K562 (cell line): Measurements from ENCODE around the gene ANKRD10. TPM values are rescaled to one million over a fixed set of nuclear protein-coding genes. Genes with fewer than 3 reads are reported as not detected.

Source experiments
- ATAC-seq: fragments of 200-7000 bp; cut with Tn5 transposase; 3 replicates; pipeline ENCODE4 v1.9.1; 2020; ENCODE audit warnings: moderate library complexity
- BruUV-seq: library from RNA; stranded (reverse); fragments of 400-500 nt; replicated peaks from 2 replicates; lab custom pipeline; 2021; lab: Mats Ljungman, UMichigan
- CTCF ChIA-PET: fragments of 300-600 bp; formaldehyde crosslinking; extraction: SDS; loops from one replicate; lab custom pipeline; 2021; ENCODE audit warnings: low intra/inter-chr PET ratio; lab: Yijun Ruan, JAX
- POLR2A ChIA-PET: fragments of 300-600, 350-650 bp; sonication (Branson Sonifier 250); formaldehyde crosslinking; extraction: SDS; loops from one replicate; lab custom pipeline; 2021; ENCODE audit warnings: antibody characterized with exemption, inconsistent platforms; lab: Yijun Ruan, JAX
- DNase-seq, 4 experiments: peaks; one replicate each; pipeline versions ENCODE4 v3.0.0 to v3.0.0-alpha.2; 2011 to 2018; ENCODE audit warnings: low spot score in 3 of 4, mixed read lengths in 3 of 4; ENCODE audit errors: extremely low read depth in 1 of 4
- FAIRE-seq: peaks from 2 replicates; lab custom pipeline; 2011; peaks lifted over from hg19 to GRCh38; lab: Jason Lieb, UNC
- H2AFZ ChIP-seq: 2 replicates; pipeline ENCODE4 v1.6.0; 2011; ENCODE audit warnings: low read depth, low read length, control low read depth, inconsistent platforms
- H3K27ac ChIP-seq: fragments of 200-600 bp; 3 replicates; pipeline ENCODE4 v1.8.0; 2011; ENCODE audit warnings: low read depth, mild to moderate bottlenecking, control low read depth, inconsistent platforms, low read length, moderate library complexity, mixed read lengths; ENCODE audit errors: extremely low read depth
- H3K27me3 ChIP-seq, 2 experiments: fragments of 300-600 bp in 1 of 2; 2 replicates in 1 of 2; 3 replicates in 1 of 2; pipeline versions ENCODE4 v1.6.0 to v1.8.0; 2011; ENCODE audit warnings: inconsistent platforms in 2 of 2, low read length in 2 of 2, mild to moderate bottlenecking in 1 of 2, mixed read lengths in 1 of 2, moderate library complexity in 1 of 2; ENCODE audit not compliant: control insufficient read depth in 2 of 2, insufficient read depth in 2 of 2
- H3K36me3 ChIP-seq: fragments of 300-600 bp; 3 replicates; pipeline ENCODE4 v1.8.0; 2011; ENCODE audit warnings: mild to moderate bottlenecking, low read length, inconsistent platforms; ENCODE audit not compliant: control insufficient read depth, insufficient read depth
- H3K4me1 ChIP-seq, 2 experiments: fragments of 200-600 bp in 1 of 2; replicated peaks in 1 of 2; 2 replicates in 1 of 2; 3 replicates in 1 of 2; pipeline versions ENCODE4 v1.5.1 to v1.8.0; 2011; ENCODE audit warnings: inconsistent platforms in 2 of 2, low read length in 2 of 2, mild to moderate bottlenecking in 1 of 2, mixed read lengths in 1 of 2, moderate library complexity in 1 of 2; ENCODE audit not compliant: control insufficient read depth in 2 of 2, insufficient read depth in 2 of 2
- H3K4me2 ChIP-seq: 2 replicates; pipeline ENCODE4 v1.6.1; 2011; ENCODE audit warnings: low read length, control low read depth, inconsistent platforms, mixed read lengths; ENCODE audit not compliant: insufficient read depth
- H3K4me3 ChIP-seq: fragments of 200-600 bp; sonication (generic), shearing (Covaris generic); 2 replicates; pipeline ENCODE4 v1.5.1; 2016; ENCODE audit warnings: control low read depth, inconsistent platforms
- H3K79me2 ChIP-seq: fragments of 200-600 bp; 3 replicates; pipeline ENCODE4 v1.8.0; 2011; ENCODE audit warnings: low read length, inconsistent platforms; ENCODE audit not compliant: control insufficient read depth, insufficient read depth
- H3K9ac ChIP-seq, 2 experiments: 2 replicates each; pipeline versions ENCODE4 v1.6.0 to v1.6.1; 2011; ENCODE audit warnings: low read depth in 2 of 2, low read length in 2 of 2, control low read depth in 1 of 2, inconsistent platforms in 1 of 2, mild to moderate bottlenecking in 1 of 2, mixed read lengths in 1 of 2; ENCODE audit not compliant: insufficient read depth in 1 of 2
- H3K9me1 ChIP-seq: one replicate; pipeline ENCODE4 v1.6.0; 2011; ENCODE audit warnings: inconsistent platforms, mild to moderate bottlenecking, low read length, moderate library complexity; ENCODE audit not compliant: control insufficient read depth, insufficient read depth
- H3K9me3 ChIP-seq: replicated peaks from 2 replicates; pipeline ENCODE4 v1.5.1; 2011; ENCODE audit warnings: low read depth, low read length, inconsistent platforms; ENCODE audit not compliant: control insufficient read depth, insufficient read depth
- H4K20me1 ChIP-seq: replicated peaks from 2 replicates; pipeline ENCODE4 v1.6.1; 2011; ENCODE audit warnings: low read length, inconsistent platforms, mixed read lengths; ENCODE audit not compliant: control insufficient read depth, insufficient read depth
- ESRRA ChIP-seq: fragments of 450-650 bp; IDR thresholded peaks from 2 replicates; pipeline ENCODE4 v1.6.1; 2014; ENCODE audit warnings: low read depth, mild to moderate bottlenecking, moderate library complexity, borderline replicate concordance
- PHF8 ChIP-seq: fragments of 200-600 bp; sonication (generic); IDR thresholded peaks from 2 replicates; pipeline ENCODE4 v1.6.1; 2012; ENCODE audit warnings: mixed run types, mild to moderate bottlenecking, inconsistent platforms, low read length, moderate library complexity, borderline replicate concordance
- RAD21 ChIP-seq, 2 experiments: fragments of 250-450 bp in 1 of 2; fragments of 450-650 bp in 1 of 2; sonication (Bioruptor Pico) in 1 of 2; formaldehyde crosslinking in 1 of 2; IDR thresholded peaks in 1 of 2; conservative IDR thresholded peaks in 1 of 2; 2 replicates each; pipeline versions ENCODE4 v1.4.0 to v1.8.0; 2020 to 2022; ENCODE audit warnings: mild to moderate bottlenecking in 2 of 2, moderate library complexity in 1 of 2
- WGBS: fragments of 100-300 bp; shearing (Covaris generic); methylation state at CpG from one replicate; pipeline ENCODE4 v1.1.6; 2016; ENCODE audit warnings: low coverage, mixed read lengths; ENCODE audit not compliant: insufficient coverage; ENCODE audit errors: missing lambda C conversion rate; 5-methylcytosine and 5-hydroxymethylcytosine counted together
- in situ Hi-C: fragments of 300-500 bp; cut with MboI; formaldehyde crosslinking; loops from 4 replicates; pipeline ENCODE4 v1.15.0; 2018; ENCODE audit warnings: inconsistent platforms, mixed read lengths
- intact Hi-C: fragments of 100-400 bp; cut with micrococcal nuclease; formaldehyde crosslinking; loops from 2 replicates; pipeline ENCODE4 v1.14.2; 2022
- polyA plus RNA-seq, 8 experiments: library from polyadenylated mRNA; depleted of rRNA in 4 of 8; stranded (reverse) in 5 of 8; unstranded in 3 of 8; fragments of >200 nt; fragmentation: Nextera tagmentation in 2 of 8; fragmentation: Illumina TruSeq in 1 of 8; extraction: Ambion mirVana in 2 of 8; extraction: Trizol in 1 of 8; gene quantifications; 2 replicates each; pipeline versions ENCODE4 v1.2.1 to v1.2.3, GENCODE V29; 2011 to 2014; ENCODE audit warnings: inconsistent platforms in 1 of 8, missing spikeins in 1 of 8
- total RNA-seq, 7 experiments: library from RNA; depleted of rRNA in 6 of 7; stranded (reverse); fragments of >200 nt in 6 of 7; fragmentation: Illumina TruSeq in 2 of 7; extraction: Trizol in 2 of 7; gene quantifications; 2 replicates each; pipeline versions ENCODE4 v1.2.1 to v1.2.3, GENCODE V29; 2011 to 2021; ENCODE audit warnings: low replicate concordance in 1 of 7

Gene ANKRD10
- total and polyA plus RNA-seq, 9 of the 15 experiments (the other 6 are each of a cell fraction or from before 2014, with no cell fraction given): 21.7 to 183 (median 45.0) TPM

GRCh38 chr13:110938662-110939421 lies 24.0 kb upstream of the ANKRD10 start:
- FAIRE-seq (no peak), ATAC-seq (no peak), DNase-seq (no peak)
- H2AFZ ChIP-seq: 0 out of 2 replicates have a peak overlapping the region, but pooled peaks have one; percentile 14
- H3K79me2 ChIP-seq: no peaks in the 10 kb centered on the region
- H4K20me1 ChIP-seq: no peaks in the 10 kb centered on the region
- no peaks in the 10 kb centered on the region for H3K9me3 ChIP-seq
- H3K4me3 ChIP-seq: no peak overlapping the region
- H3K9me1 ChIP-seq: no peaks in the 10 kb centered on the region
- H3K4me2 ChIP-seq: no peak overlapping the region
- peaks cover 0 to 2% of the 10 kb centered on the region in 2 experiments; a peak in 4 of 5 replicates for H3K4me1 ChIP-seq
- no peak overlapping the region for H3K9ac ChIP-seq
- H3K36me3 ChIP-seq: no peaks in the 10 kb centered on the region
- in situ Hi-C loops (no loop called here), intact Hi-C loops (no loop called here)
- no peaks in the 10 kb centered on the region for H3K27me3 ChIP-seq
- TF ChIP-seq PHF8: no peak
- peak in 1 of 2 experiments; percentile 37; a peak in 2 of 4 replicates for TF ChIP-seq RAD21 (CRISPR knock-in tag; conservative IDR thresholded peaks at IDR 0.05 in 1 of 2, IDR thresholded peaks at IDR 0.05 in 1 of 2)
- TF ChIP-seq ESRRA: peak; percentile 71; the same call in 1 of the 2 replicates
- ChIA-PET CTCF (no interaction called here), POLR2A (no interaction called here)
- WGBS: 69% methylated on average over 12 of the region's 13 CpGs
- BruUV-seq: no TSS peak
- no peak overlapping the region for H3K27ac ChIP-seq
